HG02840 (cell line): Measurements from ENCODE around the gene SEMA4C.

ENCODE experiments used
- ATAC-seq: cut with Tn5 transposase; IDR thresholded peaks from one replicate; pipeline ENCODE4 v1.9.1; 2021; ENCODE audit warnings: mild to moderate bottlenecking, moderate library complexity, moderate number of reproducible peaks; ENCODE audit not compliant: unreplicated experiment, low FRiP score

The SEMA4C gene

DNA sequence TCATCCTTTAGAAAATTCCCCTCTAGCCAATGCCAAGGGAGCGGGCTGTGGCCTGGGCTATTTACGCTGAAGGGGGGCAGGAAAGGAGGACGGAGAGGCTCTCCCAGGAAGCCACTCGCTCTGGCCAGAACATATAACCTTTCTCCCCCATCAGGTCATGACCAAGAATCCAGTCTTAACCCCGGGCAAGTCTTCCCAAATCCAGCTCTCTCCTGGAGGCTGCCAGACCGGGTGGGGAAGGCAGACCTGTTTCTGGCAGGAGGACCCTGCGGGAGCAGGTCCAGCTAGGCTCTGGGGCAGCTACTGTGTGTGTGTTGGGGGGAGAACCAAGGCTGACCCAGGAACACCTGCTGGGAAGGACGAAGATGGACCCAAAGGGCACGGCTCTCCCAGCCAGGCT is 13.4 kb upstream of the SEMA4C start:
- ATAC-seq: no peak

- no peak for ATAC-seq
Measured at GRCh38 chr2:96882906-96883305, 13.0 kb upstream of the SEMA4C start.

- ATAC-seq: no peak
Measured at GRCh38 chr2:96882230-96882629, 12.3 kb upstream of the SEMA4C start.

- no peak for ATAC-seq
Measured at GRCh38 chr2:96881349-96882195, 11.7 kb upstream of the SEMA4C start.

- no peak for ATAC-seq
Measured at GRCh38 chr2:96880891-96881273, 11.0 kb upstream of the SEMA4C start.

DNA sequence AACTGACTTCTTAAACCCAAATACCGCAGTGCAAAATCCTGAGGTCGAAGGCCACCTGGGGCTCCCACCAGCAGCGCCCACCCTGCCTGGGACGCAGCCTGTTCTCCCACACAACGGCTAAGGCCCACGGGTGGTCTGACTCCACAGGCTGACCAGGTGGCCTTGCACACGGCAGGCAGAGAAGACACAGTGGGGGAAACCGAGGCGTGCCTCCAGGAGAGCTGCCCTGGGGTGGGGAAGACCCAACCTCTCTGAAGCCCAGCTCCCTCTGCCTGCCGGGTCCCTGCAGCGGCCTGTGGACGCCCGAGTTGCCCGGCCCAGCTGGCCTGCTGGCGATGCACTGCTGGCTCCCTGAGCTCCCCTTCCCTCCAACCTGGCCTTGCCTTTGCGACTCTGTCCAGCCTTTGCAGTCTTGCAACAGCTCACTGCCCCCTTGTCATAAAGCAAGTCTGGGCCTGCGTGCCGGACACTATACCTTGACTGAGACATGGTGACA is 9.7 kb upstream of the SEMA4C start:
- ATAC-seq: no peak

DNA sequence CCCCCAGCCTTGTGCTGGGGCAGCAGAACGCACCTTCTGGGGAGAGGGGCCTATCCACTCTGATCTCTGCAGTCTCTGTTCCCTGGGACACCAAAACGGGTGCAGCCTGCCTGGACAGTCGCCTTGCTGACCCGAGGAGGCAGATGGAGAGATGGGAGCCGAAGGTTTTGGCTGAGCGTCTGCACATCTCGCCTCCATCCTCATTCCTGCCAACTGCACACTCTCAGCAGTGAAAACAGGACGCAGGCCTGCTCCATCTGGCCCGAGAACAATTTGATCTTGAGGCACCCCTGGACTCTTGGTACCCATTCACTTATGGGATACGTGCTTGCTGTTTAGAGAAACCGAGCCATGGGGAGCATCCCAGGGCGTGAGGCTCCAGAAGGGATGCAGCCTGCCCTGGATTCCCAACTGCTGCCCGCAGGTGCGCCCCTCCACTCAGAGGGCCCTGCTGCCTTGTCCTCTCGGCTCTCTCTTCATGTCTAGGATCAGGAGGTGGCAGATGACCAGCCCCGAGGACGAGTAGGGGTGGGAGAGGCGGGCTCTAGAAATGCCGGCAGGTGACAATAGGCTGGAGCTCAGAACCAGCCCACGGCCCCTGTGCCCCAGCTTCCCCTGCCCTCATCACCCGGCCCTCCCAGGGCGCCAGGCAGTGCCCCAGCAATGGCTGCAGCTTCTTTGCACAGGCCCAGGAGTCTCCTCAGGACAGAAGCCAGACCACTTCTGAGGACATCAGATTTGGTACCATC is 9.1 kb upstream of the SEMA4C start:
- ATAC-seq: no peak

DNA sequence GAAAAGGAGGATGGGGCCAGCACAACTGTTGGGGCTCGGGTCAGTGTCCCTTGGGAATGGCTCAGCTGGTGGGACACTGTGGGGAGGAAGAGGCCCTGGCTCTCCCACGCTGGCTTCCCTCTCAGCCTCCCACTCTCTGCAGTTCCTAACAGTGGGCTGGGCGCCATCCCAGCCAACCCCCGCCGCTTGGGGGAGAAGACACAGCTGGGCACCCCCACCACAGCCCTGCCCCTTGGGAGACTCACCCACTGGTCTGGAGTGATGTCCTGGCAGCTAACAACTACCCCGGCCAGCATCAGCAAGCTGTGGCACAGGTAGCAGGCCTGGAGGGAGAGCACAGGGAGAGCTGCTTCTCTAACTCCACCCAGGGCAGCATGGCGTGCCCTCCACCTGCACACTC is 8.3 kb upstream of the SEMA4C start:
- no peak for ATAC-seq

DNA sequence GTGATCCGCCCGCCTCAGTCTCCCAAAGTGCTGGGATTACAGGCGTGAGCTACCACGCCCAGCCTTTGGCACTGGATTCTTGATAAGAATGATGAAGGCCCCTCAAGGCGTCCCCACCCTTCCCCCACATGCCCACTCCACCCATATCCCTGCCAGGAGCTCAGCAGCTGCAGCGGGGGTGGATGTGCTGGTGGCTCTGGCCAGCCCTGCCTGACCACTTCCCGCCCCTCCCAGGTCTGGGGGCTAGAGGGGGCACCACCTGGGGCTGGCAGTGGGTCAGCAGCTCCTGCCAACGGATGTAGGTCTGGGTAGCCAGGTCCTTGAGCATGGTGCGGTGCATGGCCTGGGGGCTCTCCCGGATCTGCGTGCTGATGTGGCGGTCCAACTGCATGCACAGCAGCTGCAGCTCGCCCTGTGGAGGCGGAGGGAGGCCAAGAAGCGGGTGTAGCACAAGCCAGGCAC is 7.8 kb upstream of the SEMA4C start:
- no peak for ATAC-seq

GRCh38 chr2:96877042-96877451 is 7.2 kb upstream of the SEMA4C start:
- ATAC-seq: no peak

DNA sequence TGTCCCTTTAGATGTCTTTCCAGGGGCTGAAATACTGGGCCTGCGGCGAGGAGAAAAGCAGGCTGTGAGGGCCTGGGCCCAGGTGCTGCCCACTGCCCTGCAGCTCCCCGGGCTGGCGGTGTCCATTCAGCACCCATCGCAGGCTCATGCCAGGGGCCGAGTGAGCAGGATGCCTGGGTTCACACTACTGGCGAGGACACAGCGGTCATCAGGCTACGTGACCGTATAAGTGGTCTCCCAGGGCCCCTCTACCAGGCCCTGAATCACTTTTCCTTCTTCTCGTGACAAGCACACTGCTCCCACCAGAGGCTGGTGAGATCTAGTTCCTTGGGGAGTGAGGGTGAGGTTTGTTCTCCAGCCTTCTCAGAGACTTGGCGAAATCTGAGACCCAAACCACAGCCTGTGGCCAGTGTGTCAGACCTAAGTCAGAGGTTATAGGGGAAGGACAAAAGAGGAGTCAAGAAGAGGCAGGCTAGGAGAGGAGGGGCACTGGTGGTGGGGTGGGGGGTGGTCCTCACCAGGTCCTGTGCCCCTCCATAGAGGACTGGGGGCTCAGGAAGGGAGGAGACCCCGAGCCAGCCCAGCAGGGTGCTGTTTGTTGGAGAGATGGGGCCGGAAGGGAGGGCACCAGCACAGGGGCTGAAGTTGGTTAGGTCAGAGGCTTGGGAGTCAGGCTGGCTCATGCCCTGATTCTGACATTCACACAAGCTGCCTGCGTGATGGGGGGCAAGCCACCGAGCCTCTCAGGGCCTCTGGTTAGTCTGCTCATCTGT is 6.6 kb upstream of the SEMA4C start:
- no peak for ATAC-seq

GRCh38 chr2:96875498-96876268 is 5.8 kb upstream of the SEMA4C start:
- no peak for ATAC-seq

GRCh38 chr2:96874198-96874831 is 4.4 kb upstream of the SEMA4C start:
- no peak for ATAC-seq

GRCh38 chr2:96873651-96874096 is 3.8 kb upstream of the SEMA4C start:
- no peak for ATAC-seq

- ATAC-seq: no peak
Measured at GRCh38 chr2:96872591-96873349, 2.9 kb upstream of the SEMA4C start.

GRCh38 chr2:96870626-96871255 is 861 bp upstream of the SEMA4C start:
- no peak for ATAC-seq

GRCh38 chr2:96869281-96869821 is 529 bp downstream of the SEMA4C start:
- no peak for ATAC-seq
